ENCODE results near the gene ZNF860.
"Not testable (repeated sequence)": the region's sequence is repeated elsewhere in the genome, so short reads cannot be mapped to it uniquely, and the experiment has no call there.

Gene ZNF860

DNA sequence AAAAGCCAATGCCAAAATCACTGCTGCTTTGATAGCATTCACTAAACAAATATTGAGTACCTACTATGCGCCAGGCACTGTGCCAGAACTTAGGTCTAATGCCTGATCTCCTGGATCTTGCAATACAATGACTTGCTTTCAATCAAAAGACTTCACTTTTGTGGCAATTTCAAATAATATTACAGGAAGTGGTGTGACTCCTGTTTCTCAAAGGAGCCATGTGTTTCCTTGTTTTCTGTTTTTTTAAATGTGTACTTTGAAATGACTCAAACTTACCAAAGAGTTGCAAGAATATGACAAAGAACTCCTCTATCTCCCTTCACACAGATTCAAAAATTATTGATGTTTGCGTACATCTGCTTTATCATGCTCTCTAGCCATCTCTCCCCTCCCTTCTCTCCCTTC lies 18.7 kb upstream of the ZNF860 start:
- no peak for DNase-seq

DNA sequence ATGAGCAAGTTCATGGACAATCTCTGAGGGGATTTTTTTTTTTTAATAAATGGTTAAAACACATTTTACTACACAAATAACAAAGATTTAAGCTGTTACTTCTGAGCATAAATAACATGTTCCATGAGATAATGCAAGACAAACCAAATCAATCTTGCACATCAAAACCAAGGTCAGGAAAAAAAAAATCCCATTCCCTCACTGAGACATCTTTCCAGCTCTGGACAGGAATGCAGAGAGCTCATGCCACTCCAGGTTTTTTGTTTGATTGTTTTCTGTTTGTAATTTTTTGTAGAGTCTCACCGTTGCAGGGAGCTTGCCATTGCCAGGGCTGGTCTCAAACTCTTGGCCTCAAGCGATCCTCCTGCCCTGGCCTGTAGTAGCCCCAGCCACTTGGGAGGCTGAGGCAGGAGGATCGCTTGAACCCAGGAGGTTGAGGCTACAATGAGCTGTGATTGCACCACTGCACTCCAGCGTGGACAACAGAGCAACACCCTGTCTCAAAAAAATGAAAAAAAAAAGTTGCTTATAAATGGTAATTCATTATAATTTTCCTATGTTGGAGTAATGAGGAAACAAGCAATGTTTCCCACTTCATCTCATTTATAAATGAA lies 14.5 kb upstream of the ZNF860 start:
- no peak for DNase-seq

DNA sequence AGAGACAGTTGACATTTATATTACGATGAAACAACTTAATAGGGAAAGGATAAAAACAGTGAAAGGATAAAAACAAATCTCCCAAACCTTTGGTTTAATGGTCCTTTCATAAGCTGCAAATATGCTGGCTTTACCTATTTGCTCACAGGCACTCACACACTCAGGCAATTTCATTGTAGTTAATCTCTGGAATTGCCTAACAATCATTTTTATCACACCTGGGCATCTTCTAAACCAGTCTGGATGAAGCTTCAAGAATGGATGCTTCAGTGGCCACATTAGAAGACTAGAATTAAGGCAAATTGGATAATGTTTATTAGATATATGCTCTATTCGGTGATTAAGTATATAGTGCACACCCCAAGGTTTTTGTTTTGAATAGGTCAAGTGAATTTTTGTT lies 14.0 kb upstream of the ZNF860 start:
- DNase-seq, result no peak

DNA sequence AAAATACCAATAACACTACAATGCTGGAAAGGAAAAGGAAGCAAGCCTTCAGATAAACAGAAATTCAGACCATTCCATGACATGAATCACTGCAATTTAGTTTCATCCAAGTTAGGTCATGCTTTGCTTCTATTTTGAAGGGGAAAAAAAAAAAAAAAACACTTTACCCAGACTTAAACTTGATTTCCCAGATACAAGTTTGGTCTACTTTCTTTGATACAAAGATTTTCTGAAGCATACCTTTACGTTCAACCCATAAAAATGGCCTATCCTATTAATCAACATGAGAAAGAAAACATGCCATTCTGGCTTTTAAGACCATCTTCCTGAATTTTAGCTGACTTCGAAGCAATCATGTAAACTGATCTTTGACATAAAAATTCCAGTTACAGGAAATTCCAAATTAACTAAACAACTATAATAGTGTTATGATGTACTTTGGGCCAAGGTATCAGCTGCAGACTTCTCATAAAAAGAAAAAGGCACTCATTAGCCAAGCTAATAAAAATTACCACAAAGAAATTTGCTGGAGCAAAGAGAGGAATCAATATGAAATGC lies 13.1 kb upstream of the ZNF860 start:
- DNase-seq, result no peak

DNA sequence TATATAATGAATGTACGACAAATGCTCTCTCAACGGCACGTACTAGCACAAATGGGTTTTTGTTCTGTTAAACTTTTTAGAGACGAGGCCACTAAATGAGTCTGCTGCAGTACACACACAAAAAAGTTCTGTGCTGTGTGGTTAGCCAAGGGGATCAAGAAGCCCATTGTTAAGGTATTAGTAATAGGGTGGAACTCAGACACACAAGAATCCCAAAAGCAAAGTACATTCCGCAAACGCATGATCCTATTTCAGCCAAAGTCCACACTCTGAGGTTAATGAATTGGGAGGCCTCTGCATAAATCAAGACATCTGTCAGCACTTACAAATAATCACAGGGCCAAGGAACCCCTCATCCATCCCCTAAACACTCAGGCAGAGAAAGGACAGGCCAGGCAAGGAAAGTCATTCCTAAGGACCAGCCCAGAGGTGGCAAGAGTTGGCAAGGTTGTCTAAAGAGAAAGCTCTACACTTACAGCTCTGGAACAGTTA lies 12.6 kb upstream of the ZNF860 start:
- no peak for DNase-seq

DNA sequence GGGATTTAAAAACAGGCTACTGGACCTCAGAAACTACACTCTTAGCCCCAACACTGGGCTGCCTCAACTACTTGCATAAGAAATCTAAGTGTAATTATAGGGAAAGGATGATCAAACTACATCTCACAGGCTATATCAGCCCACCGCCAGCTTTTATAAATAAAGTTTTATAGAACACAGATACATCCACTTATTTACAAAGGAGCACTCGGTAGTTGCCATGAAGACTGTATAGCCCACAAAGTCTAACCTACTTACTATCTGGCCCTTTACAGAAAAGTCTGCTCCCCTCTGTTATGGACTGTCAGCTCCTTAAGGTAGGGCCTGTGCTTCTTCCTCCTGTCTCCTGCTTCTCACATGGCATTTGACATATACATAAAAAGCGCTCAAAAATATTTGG lies 9.9 kb upstream of the ZNF860 start:
- no peak for DNase-seq

DNA sequence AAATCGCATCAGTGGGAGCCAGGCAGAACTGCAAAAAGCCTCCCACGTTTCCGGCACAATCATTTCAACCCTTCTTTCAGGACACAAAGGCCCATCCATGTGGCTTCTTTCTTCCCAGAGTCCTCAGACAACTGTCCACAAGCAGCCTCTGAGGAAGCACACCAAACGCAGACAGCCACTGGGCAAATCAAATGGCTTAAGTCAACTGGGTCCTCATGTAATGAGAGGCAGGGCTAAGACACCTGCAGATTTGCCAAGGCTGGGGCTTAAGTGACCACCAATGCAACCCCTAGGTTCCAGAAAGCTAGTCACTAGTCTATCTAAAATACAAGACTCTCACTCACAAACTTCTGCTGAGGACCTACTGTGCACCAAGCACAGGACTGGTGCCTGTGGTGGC lies 8.5 kb upstream of the ZNF860 start:
- DNase-seq, result no peak

DNA sequence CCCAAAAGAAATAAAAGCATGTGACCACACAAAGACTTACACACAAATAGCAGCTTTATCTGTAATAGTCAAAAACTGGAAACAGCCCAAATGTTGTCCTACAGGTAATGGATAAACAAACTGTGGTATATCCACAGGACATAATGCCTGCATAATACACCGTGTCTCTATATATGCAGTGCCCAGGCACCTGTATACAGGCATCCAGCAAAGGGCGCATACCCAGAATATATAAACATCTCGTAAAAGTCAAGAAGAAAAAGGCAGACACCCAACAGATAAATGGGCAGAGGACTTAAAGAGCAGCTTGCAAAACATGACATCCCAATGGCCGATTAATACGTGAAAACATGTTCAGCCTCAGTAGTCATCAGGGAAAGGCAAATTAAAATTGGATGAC lies 7.7 kb upstream of the ZNF860 start:
- DNase-seq, result no peak

DNA sequence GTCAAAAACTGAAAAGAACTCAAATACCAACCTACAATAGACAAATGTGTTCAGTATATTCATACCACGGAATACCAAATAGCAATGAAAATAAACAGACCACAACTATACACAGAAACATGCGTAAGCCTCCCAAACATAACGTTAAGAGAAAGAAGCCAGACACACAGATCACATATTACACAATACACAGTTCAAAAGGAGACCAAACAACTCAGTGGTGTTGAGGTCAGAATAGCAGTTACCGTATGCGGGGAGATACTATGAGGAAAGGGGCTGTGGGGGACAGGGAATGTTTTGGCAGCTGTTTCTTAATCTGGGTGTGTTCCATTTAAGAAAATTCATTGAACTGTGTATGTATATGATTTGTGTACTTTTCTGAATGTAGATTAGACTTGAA lies 7.1 kb upstream of the ZNF860 start:
- no peak for DNase-seq

DNA sequence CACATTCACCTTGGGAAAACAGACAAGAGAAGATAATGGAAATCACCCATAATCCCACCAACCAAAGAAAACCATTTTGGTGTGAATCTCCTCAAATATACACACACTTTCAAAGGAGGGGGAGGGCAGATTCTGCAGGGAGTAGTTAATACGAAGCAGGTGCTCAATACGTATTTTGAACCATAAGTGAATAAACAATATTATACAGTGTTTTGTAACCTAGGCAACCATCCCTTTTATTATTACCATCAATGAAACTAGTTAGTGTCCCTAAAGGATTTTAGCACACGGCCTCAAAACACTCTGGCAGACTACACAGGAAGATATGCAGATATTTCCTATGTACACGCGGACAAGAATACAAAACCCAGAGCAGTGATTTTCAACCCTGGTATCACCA lies 6.6 kb upstream of the ZNF860 start:
- DNase-seq, result no peak

DNA sequence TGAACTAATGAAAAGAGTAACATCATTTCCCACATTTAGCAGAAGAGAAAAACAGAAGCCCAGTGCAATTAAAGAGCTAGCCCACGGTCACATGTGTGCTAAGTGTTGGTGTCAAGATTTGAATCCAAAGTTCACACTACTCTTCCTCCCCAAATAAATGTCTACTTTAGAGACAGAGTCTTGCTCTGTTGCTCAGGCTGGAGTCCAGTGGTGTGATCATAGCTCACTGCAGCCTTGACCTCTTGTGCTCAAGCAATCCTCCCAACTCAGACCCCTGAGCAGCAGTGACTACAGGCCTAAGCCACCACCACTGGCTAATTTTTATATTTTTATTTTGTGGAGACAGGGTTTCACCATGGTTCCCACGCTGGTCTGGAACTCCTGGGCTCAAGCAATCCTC lies 5.2 kb upstream of the ZNF860 start:
- no peak for DNase-seq

DNA sequence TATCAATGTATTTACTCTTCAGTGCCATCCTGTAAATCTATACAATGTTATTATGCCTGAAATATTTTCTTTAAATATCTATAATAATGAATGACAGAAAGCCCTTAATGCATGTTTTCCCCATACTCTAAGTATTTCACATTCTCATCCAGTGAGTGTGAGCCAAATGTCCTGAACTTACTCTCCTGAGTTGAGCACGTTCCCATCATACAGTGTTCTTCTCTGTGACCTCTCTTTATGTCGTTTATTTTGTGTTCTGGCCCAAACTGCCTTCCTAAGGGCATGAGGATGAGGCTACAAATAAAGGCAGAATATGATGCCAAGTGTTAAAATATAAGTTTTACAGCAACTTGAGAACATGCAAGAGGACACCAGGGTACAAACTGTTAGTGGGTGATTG lies 3.8 kb upstream of the ZNF860 start:
- DNase-seq, result no peak

DNA sequence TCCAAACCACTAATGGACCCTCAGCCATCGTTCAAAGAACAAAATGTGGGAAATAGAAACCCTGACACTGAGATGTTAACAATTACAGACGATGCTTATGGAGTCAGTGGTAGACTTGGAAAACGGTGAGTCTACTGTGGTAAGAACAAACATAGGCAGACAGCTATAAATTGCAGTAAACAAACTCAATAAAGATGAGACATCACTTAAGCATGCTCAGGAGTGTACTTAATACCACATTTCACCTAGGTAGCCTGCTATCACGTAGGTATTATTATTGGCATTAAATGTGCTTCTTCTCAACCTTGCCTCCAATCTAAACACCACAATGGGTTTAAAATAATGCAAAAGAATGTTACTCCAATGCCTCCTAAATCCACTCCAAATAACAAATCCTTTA lies 3.0 kb upstream of the ZNF860 start:
- DNase-seq, result no peak

DNA sequence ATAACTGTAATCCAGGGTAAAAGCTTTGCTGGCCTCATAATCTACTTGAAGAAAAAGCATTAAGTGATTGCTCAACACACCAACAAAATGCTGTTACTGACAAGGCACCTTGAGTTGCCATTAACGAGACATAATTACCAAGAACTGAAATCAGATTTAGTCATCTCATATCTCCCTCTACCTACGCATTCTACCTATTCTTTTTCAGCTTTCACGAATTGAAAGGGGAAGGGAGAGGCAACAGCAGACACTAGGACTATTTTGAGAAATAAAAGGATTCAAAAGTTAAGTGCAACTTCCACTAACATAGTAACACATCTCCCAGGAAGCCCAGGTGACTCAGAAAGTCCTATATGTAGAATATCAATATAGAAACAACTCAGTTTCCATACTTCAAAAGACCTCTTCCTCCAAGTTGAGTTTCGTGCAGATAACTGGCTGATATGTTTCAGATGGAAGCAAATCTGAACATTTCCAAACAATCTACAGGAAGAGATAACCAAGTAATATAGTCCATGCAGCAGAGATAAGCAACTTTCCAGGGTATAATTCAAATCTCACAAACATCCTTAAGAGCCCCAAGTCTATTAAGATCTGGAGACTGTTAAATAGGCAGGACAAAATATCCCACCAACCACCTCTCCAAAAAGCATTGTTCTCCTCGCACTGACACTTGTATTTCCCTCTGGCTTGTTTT lies 2.4 kb upstream of the ZNF860 start:
- DNase-seq, result no peak

DNA sequence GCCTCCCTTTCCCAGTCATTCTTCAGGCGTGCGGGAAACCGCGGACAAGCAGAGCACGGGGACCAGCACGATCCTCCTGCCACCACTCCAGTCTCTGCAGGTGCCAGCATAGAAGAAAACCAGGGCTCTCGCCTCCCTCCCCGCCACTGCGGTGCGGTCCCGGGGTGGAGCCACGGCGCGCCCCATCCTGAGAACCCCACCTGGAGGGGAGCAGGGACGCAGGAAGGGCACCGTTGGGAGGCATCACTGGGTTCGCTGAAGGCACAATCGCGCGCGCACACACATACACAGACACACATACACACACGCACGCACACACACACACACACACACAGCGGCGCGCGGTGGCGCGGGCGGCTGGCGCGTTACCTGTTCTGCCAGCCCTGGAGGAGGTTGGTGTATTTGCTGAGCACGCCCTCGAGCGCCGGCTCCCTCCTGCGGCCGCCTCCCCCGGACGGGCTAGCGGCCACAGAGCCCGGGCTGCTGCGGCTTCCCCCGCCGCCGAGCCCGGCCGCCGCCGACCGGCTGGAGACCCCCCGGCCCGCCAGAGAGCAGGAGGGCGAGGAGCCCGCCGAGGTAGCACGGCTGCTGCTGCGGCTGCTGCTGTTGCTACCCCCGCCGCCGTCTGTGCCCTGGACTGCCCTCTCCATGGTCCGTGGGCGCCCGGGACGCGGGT lies 882 bp upstream of the ZNF860 start:
- DNase-seq, result no peak

DNA sequence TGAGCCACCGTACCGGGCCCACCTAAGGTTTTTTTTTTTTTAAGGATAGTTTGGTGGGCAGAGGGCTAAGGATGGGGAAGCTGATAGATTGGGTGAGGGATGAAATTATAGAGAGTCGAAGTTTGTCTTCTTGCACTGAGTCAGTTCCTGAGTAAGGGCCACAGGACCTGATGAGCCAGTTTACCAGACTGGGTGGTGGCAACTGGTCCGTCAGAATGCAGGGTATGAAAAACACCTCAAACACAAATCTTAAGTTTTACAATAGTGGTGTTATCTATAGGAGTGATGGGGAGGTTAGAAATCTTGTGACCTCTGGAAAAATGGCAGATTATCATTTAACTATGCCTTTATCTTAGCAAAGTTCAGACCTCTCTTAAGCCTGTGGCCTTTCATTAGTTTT lies 2.8 kb downstream of the ZNF860 start:
- DNase-seq, result no peak

DNA sequence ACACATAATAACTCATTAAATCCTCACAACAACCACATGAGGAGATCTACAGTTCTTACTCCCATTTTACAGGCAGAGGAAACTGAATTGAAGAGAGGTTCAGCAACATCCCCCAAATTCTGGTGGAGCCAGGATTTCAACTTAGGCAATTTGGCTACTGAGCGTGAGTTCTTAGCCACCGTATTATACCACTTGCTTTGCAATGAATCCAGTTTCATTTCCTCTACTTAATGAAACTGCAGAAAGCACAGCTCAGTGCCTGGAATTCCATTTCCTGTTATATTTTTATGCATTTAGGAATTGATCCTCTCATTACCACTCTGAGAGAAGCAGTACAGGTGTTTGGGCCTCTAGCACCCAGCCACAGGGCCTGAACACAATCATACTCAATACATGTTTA lies 4.3 kb downstream of the ZNF860 start:
- no peak for DNase-seq

DNA sequence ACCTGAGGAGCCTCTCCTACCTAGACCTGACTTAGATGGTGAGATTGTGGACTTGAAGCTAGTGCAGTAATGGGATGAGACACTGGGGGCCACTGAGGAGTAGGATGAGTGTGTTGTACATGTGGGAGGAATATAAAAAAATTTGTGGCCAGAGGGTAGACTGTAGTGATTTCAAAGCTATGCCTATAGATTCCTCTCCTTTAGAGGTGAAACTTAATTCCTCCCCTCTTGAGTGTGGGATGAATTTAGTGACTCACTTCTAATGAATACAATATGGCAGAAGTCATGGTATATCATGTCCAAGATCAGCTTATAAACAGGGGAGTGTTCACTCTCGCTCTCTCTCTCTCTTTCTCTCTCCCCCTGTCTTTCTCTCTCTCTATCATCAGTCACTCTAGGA lies 6.7 kb downstream of the ZNF860 start:
- no peak for DNase-seq

DNA sequence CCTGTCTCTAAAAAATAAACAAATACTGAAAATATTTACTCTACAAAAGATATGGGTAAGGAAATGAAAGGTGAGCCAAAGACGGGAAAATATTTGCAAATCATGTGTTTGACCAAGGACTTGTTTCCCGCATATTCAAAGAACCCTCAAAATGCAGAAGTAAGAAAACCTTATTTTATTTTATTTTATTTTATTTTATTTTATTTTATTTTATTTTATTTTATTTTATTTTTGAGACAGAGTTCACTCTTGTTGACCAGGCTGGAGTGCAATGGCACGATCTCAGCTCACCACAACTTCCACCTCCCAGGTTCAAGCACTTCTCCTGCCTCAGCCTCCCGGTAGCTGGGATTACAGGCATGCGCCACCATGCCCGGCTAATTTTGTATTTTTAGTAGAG lies 11.4 kb downstream of the ZNF860 start:
- not testable (repeated sequence) for DNase-seq

DNA sequence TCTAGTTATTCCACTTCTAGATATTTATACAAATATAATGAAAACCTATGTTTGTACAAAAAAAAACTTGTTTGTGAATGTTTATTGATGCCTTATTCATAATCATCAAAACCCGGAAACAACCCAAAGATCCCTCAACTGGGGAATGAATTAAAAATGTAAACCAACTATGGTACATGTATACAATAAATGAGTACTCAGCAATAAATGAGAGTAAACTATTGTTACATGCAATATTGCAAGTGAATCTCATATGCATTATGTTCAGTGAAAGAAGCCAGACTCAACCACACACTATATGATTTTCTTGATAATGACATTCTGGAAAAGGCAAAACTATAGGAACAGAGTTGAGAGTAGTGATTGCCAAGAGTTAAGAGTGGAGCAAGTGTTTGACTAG lies 12.3 kb downstream of the ZNF860 start:
- no peak for DNase-seq

DNA sequence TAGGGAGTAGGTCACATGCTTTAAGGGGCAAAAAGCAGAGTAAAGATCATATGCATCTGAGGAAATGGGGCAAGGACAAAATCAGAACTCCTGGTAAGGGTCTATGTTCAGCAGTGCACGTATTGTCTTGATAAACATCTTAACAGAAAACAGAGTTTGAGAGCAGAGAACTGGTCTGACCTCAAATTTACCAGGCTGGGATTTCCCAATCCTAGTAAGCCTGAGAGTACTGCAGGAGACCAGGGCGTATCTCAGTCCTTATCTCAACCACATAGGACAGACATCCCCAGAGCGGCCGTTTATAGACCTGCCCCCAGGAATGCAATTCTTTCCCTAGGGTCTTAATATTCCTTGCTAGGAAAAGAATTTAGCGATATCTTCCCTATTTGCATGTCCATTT lies 13.5 kb downstream of the ZNF860 start:
- not testable (repeated sequence) for DNase-seq

DNA sequence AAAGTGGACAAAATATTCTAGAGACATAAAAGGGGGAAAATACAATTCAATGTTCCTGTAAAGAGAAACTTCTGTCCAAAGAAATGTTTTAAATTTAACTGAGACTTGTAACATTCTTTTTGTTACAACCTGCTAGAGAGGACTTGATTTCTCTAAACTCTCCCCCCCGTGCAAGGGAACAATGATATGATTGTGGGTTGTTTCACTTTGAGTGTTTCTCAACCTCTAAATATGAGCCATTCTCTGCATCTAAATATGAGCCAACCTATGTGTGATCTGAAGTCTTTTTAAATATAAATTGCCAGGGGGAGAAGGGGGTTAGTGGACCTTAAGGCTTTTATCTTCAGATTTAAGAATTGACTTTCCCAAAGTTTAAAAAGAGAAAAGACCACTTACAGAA lies 14.6 kb downstream of the ZNF860 start:
- DNase-seq, result no peak

DNA sequence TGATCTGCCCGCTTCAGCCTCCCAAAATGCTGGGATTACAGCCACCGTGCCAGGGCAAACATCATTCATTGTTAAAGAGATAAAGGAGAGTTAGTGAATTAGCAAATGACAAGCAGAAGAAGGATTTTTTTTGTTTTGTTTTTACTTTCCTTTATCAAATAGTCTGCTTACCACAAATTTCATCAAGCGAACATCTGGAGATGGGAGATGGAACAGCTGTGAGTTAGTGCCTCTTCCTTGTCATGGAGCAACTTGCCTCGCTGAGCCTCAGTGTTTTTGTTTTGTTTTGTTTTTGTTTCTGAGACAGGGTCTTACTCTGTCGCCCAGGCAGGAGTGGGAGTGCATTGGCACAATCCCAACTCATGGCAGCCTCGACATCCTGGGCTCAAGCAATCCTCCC lies 15.9 kb downstream of the ZNF860 start:
- DNase-seq, result no peak

DNA sequence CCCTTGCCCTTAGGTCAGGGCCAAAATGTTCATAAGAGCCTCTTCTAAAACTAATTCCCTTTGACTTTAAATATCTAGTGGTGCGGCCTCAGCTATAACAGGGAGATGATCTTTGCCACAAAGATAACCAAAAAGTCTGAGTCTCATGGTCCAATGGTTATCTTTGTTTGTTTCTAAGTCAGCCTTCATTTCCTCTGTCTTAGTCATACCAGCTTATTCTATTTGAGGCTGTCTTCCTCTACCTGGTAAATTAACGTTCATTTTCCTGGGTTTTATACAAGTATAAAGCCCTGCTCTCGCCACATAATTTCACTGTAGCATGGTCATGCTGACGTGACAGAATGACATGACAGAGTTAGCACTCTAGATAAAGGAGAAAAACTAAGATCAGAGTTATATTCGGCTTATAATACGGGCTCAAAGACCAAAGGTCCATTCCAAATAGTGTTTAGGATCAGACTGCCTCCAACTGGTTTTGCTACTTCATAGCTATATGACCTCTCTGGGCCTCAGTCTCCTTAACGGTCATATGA lies 18.4 kb downstream of the ZNF860 start:
- DNase-seq, result no peak
